Stimulated activated CD4-positive, alpha-beta T cell treated with anti-CD3 and anti-CD28 coated beads, Interleukin-2, amount 100 ng/mL, for 48 hours (primary cell): ENCODE measurements around the gene CNTN2.

Experiments
- DNase-seq, 2 donors: peaks; one replicate each; pipeline ENCODE4 v3.0.0-alpha.2; 2020

Gene CNTN2

DNA sequence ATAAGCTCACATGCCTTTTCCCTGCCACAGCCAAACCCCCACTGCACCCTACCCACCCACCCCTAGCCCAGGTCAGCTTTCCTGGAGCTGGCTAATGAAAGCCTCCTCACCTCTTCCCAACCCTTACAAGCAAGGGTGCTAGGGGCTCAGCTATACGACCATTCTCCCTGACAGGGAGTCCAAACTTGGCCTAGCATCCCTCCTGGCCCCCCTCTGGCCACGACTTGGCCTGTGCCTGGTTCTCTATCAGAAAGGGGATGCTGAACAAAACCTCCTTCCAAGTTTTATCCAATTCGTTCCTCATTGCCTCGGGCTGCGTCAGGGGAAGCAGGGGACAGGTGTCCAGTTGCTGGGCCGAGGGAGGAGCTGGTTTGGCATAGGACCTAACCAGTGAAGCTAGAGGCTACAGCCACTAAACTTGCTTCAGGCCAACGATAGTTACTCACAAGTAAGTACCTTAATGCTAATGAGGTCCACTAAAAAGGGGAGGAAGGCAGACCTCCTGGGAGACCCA is 32.7 kb downstream of the CNTN2 start:
- no peak for DNase-seq

GRCh38 chr1:205076245-205076761 is 33.3 kb downstream of the CNTN2 start:
- no peak for DNase-seq

DNA sequence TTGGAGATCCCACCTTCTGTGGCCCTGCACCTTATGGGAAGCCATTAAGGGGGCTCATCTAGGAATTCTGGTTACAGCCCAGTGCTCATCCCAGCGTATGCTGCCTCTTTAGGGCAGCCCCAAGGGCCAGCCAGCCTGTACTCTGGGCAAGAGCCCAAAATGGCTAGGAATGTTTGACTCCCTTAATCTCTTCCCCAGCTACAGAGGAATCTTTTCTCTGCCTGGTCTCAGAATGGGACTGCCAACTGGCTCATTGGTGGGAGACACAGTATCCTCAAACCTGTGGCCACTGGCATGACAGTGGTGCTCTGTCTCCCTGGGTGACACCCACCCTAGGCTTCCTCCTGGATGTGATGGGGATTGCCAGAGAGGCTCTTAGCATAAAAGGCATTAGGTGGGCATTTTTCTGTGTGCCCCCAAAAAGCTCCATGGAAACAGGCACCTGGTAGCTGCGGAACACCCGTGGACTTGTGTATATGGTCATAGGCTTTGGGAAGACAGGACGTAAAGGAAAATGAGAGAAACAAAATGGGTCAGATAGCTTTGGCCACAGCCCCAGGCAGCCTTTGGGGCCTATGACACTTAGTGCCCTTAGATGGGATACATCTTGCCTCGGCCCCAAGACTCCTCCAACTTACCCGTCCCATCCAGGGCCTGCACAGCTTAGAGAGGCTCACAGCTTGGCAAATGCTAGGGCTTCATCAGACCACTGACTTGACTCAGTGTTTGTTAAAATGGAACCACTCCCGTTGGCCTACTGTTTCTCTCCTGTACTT is 34.3 kb downstream of the CNTN2 start:
- no peak for DNase-seq

GRCh38 chr1:205077934-205078311 is 34.9 kb downstream of the CNTN2 start:
- DNase-seq: no peak

GRCh38 chr1:205082431-205082830 is 39.4 kb downstream of the CNTN2 start:
- no peak for DNase-seq

DNA sequence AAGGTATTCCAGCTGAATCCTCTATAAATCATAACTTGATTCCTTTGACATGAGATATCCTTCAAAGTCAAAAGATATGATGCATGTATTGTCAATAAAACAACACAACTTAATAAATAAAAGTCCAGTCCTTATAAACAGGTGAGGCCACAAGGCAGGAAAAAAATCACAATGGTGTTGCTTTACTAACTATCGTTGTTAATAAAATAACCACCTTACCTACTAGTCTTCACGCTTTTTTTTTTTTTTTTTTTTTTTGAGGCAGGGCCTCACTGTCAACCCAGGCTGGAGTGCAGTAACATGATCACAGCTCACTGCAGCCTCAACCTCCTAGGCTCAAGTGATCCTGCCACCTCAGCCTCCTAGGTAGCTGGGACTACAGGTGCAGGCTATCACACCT is 41.3 kb downstream of the CNTN2 start, which contains the start of gene TMEM81:
TMEM81 (minus strand) TSS at position 101 of the 400 bp plus-strand sequence. CDS start 140 bp downstream, outside the sequence.
- no peak for DNase-seq

DNA sequence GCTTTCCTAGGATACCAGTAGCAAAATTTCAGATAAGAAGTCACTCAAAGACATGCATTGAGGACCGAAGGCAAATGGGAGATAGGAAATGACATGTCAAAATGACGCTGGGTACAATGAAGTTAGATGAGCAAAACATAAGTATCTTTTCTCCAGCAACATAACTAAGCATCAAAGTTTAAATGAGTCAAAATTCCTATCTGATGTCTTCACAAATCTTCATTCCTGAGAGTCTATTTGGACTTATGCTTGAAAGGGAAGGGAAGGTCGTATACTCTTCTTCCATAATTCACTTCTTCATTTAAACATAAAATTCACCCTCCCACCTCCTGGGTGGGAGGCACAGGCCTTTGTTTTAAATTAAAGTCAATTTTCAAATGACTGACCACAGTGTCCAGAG is 45.3 kb downstream of the CNTN2 start:
- no peak for DNase-seq

DNA sequence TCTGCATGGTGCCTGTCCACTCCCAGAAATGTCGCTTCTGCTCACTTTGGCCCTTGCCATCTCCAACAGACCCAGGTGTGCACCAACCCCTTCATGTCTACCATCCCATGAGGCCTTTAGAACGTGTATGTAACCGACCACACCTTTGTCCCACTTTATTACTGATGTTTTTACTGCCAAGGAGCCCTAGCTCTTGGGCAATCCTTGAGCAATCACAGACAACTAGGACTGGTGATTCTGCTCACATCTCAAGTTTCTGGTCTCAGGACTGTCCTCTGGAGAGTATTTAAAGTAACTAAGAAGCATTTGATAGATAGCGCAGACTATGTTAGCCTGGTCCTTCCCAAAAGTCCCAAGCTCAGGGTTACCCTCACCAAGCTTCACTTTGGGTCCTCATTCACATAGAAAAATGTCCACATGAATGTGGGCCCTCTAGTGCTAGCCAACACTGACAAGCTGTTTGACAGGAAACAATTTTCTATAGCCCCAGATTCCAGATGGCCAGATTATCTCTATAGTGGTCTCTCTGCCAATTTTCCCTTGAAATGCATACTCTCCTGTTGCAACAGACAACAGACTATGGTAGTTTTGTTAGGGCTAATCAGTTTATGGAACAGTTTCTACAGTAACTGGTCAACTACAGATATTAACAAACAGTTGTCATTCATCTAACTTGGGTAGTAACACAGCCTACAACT is 48.2 kb downstream of the CNTN2 start:
- DNase-seq: no peak

- no peak for DNase-seq
Measured at GRCh38 chr1:205095422-205095821, 52.4 kb downstream of the CNTN2 start.

DNA sequence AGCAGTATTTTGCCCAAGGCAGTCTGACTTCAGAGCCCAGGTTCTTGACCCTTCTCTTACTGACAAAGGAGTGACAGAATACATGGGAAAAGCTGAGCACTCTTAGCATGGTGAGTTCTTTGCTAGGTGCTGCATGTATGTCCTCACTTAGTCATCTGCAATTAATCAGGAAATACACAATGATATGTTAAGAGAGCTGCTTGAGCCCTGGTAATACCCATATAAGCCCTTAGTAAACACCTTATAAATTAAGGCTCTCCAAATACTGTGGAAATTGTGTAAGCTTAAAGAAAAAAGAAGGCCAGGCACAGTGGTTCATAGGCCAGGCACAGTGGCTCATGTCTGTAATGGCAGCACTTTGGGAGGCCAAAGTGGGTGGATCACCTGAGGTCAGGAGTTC is 55.2 kb downstream of the CNTN2 start:
- DNase-seq: no peak

- DNase-seq: no peak
Measured at GRCh38 chr1:205102404-205102803, 59.4 kb downstream of the CNTN2 start.

- no peak for DNase-seq
Measured at GRCh38 chr1:205107327-205107726, 64.3 kb downstream of the CNTN2 start.

DNA sequence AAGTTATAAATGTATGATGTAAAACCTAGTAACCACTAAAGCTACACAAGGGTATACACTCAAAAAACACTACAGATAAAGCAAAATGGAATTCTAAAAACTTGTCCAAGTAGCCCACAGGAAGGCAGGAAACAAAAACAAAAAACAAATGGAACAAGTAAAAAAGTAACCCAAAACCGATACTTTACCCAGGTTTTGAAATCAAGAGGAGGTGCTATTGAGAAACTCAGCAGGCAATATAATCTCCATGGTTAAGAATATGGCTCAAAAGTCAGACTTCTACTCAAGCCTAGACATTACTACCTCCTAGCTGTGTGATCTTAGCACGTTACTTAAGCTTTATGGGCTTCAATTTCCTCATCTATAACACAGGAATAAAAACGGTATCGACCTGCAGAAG is 65.5 kb downstream of the CNTN2 start:
- DNase-seq: no peak

DNA sequence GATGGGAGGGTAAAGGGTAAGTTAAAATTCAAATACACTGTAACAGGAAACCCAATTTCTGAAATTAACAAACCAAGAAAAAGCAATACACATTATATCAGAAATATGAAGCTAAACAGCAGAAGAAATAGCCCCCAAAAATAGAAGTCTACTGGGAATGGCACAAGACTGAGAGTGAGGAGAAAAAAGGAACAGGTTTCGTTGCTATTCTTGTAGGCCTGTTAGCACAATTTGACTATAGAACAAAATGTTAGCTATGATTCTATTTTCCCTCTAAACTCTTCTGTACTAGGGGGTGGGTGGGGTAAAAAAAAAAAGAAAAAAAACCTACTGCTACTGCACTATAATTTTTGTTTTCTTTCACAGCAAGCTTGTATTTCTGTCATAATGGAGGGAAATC is 66.3 kb downstream of the CNTN2 start:
- DNase-seq: no peak

DNA sequence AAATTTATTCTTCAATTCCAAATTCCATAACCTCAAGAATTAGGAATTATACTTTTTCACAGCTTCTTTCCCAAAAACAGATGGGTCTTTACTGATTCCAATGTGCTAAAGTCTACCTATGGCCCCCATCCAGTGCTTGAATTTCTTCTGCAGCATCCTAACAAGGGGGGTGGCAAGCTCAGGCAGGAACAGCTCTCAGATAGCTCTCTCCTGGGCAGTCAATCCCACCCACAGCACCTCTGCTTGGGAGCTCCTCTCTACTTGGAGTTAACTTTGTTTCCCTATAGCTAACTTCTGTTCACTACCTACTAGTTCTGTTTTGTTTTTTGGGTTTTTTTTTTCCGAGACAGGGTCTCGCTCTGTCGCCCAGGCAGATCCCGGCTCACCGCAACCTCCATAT is 66.7 kb downstream of the CNTN2 start:
- no peak for DNase-seq

- no peak for DNase-seq
Measured at GRCh38 chr1:205111354-205111753, 68.3 kb downstream of the CNTN2 start.

DNA sequence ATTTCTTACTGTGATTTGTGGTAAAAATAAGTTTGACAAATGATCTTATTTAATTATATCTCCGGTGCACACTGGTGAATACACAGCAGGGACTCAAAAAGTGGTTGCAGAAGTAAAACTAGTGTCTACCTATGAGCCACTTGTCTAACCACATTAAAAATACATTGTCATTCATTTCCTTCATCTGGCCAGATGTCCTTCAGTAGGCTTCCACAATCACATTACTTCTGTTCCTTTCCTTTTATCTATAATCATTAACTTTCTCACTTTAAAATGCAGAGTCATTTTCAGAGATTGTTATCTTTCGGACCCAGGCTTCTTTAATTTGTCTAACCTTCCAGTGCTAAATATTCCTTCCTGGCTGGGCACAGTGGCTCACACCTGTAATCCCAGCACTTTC is 75.7 kb downstream of the CNTN2 start:
- DNase-seq: no peak

DNA sequence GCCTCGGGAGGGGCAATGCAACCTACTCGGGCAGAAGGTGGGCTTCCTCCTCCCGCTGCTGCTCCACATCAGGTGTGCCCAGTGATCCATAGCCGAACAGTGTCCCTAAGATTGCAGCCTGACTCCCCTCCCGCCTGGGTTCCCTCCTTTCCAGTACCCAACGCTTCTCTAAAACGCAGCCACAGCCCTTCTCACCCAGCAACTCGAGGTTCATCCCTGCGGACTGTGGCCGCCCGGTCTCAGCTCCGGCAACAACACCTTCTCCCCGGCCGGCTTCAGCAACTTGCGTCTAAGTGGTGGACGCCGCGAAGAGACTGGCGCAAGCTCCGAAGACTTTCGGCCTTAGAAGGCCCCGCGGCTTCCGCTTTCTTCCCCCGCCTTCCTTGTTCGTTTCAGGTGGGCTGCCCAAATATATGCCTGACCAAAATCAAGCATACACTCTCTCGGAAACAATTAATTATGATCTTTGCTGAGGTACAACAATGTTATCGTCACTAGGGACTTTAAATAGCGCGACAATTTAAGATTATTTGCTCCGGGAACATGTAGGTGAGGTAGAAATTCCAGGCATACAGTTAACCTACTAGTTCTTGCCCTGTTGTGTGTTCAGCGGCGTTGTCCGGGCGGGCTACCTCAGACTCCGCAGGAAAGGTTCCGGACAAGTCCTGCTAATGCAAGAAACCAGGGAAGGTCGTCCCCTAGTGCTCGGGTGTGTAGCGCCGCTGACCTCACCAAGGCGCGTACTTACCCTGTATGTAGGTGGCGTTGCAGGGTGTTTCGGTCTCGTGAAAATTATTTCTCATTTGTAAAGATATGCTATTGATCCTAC is 78.9 kb downstream of the CNTN2 start, which contains the start of gene RBBP5:
RBBP5 (minus strand) TSS at position 319 of the 829 bp plus-strand sequence; CDS start at position 214, 105 bp downstream.
- DNase-seq: peak; percentile 93

DNA sequence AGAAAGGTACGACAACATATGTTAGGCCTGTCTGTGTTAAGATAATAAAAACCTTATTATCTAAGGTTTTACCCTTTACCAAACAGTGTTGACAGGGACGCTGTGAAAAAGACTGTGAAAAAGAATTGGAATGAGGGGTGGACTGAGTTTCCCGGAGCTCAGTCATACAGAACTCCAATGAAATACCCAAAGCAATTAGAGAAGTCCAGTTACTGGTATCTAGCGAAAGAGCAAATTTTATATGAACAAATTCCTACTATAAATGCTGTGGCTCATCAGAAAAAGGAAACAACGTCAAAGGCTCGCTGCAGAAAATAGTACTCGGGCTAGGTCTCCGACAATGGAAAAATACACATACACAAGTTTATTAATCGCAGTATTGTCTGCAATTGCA is 79.5 kb downstream of the CNTN2 start:
- no peak for DNase-seq

DNA sequence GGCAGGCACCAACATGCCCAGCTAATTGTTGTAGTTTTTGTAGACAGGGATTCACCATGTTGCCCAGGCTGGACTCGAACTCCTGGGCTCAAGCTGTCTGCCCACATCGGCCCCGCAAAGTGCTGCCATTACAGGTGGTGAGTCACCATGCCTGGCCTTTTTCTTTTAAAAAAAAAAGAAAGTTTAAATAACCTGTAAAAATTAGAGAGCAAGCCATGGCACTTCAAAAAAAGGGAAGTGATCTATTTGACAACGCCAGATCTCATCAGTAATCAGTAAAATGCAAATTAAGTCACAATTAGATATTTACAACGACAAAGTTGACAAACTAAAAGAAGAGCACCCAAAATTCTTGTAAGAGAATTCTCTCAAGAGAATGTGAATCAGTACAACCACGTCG is 81.7 kb downstream of the CNTN2 start:
- DNase-seq: no peak

DNA sequence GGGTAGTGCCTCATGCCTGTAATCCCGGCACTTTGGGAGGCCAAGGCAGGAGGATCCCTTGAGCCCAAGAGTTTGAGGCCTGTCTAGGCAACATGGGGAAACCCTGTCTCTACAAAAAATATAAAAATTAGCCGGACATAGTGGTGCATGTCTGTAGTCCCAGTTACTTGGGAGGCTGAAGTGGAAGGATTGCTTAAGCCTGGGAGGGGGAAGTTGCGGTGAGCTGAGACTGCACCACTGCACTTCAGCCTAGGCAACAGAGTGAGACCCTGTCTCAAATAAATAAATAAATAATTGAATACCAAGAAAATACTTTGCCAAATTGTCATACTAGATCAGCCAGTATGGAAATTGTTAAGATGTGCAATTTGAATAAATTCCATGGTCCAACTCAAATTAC is 84.6 kb downstream of the CNTN2 start:
- DNase-seq: no peak
